Cardiac muscle cell (in vitro differentiated cells and primary cell): ENCODE data around the gene MAG. TPM values are rescaled to one million over a fixed set of nuclear protein-coding genes. Genes with fewer than 3 reads are reported as not detected.

Experiments
- DNase-seq, 2 donors: peaks; one replicate each; pipeline versions ENCODE4 v3.0.0 to v3.0.0-alpha.2; 2010 to 2017; ENCODE audit warnings: low read depth in 1 of 2, low spot score in 1 of 2
- H3K27ac ChIP-seq: fragments of 200-600 bp; sonication (generic); 2 replicates; pipeline ENCODE4 v1.5.1; 2016
- H3K27me3 ChIP-seq: fragments of 200-600 bp; sonication (generic); 2 replicates; pipeline ENCODE4 v1.6.0; 2016; ENCODE audit warnings: control low read depth
- H3K36me3 ChIP-seq: fragments of 200-600 bp; sonication (generic); 2 replicates; pipeline ENCODE4 v1.5.1; 2016; ENCODE audit warnings: control low read depth
- H3K4me1 ChIP-seq: fragments of 200-600 bp; sonication (generic); 2 replicates; pipeline ENCODE4 v1.8.1; 2017; ENCODE audit warnings: low read depth, mild to moderate bottlenecking, mixed run types
- H3K4me3 ChIP-seq: fragments of 200-600 bp; sonication (generic); 2 replicates; pipeline ENCODE4 v1.5.1; 2016; ENCODE audit warnings: mild to moderate bottlenecking
- H3K9me3 ChIP-seq: fragments of 200-600 bp; sonication (generic); 2 replicates; pipeline ENCODE4 v1.5.1; 2017; ENCODE audit warnings: low read depth, mild to moderate bottlenecking, control low read depth
- CTCF ChIP-seq: IDR thresholded peaks from 2 replicates; pipeline ENCODE4 v1.5.1; 2012; ENCODE audit warnings: low read depth, mild to moderate bottlenecking, low read length
- polyA plus RNA-seq: library from polyadenylated mRNA; unstranded; fragments of >200 nt; fragmentation: Nextera tagmentation; extraction: Ambion mirVana; gene quantifications from 2 replicates; pipeline ENCODE4 v1.2.1, GENCODE V29; 2016
- total RNA-seq: library from RNA; depleted of rRNA; stranded (reverse); fragments of >200 nt; gene quantifications from 2 replicates; pipeline ENCODE4 v1.2.3, GENCODE V29; 2016

The MAG gene
- total and polyA plus RNA-seq, 2 experiments from 2014 or later = 1.2 to 2.1 TPM

GRCh38 chr19:35341006-35341405, 49.0 kb downstream of the MAG start:
- Histone ChIP-seq H3K27me3 (no peaks in the 10 kb centered on the region), H3K27ac (no peak overlapping the region), H3K4me1 (no peaks in the 10 kb centered on the region), H3K36me3 (no peaks in the 10 kb centered on the region), H3K9me3 (no peaks in the 10 kb centered on the region), H3K4me3 (no peak overlapping the region)
- DNase-seq = no peak
- no peak for TF ChIP-seq CTCF

GRCh38 chr19:35341565-35342225, 49.7 kb downstream of the MAG start:
- Histone ChIP-seq H3K9me3 (no peaks in the 10 kb centered on the region), H3K36me3 (no peaks in the 10 kb centered on the region), H3K4me1 (no peaks in the 10 kb centered on the region), H3K27ac (no peak overlapping the region), H3K4me3 (no peak overlapping the region), H3K27me3 (no peaks in the 10 kb centered on the region)
- no peak for DNase-seq
- no peak for TF ChIP-seq CTCF

GRCh38 chr19:35342430-35342829, 50.5 kb downstream of the MAG start:
- Histone ChIP-seq H3K4me1 (no peaks in the 10 kb centered on the region), H3K4me3 (no peak overlapping the region), H3K27me3 (no peaks in the 10 kb centered on the region), H3K36me3 (no peaks in the 10 kb centered on the region), H3K27ac (no peak overlapping the region), H3K9me3 (no peaks in the 10 kb centered on the region)
- no peak for DNase-seq
- TF ChIP-seq CTCF = no peak

GRCh38 chr19:35344511-35345031, 52.6 kb downstream of the MAG start:
- no peaks in the 10 kb centered on the region for H3K36me3 ChIP-seq
- no peak for DNase-seq
- no peak overlapping the region for H3K4me3 ChIP-seq
- no peak overlapping the region for H3K27ac ChIP-seq
- H3K9me3 ChIP-seq = no peaks in the 10 kb centered on the region
- no peaks in the 10 kb centered on the region for H3K4me1 ChIP-seq
- no peak for TF ChIP-seq CTCF
- H3K27me3 ChIP-seq = no peaks in the 10 kb centered on the region

GRCh38 chr19:35345671-35346111, 53.7 kb downstream of the MAG start:
- no peak overlapping the region for H3K27ac ChIP-seq
- no peaks in the 10 kb centered on the region for H3K9me3 ChIP-seq
- DNase-seq = no peak
- H3K36me3 ChIP-seq = no peaks in the 10 kb centered on the region
- H3K27me3 ChIP-seq = no peaks in the 10 kb centered on the region
- no peak overlapping the region for H3K4me3 ChIP-seq
- no peaks in the 10 kb centered on the region for H3K4me1 ChIP-seq
- no peak for TF ChIP-seq CTCF
